ENCODE measurements around the gene RDX. TPM values are rescaled to one million over a fixed set of nuclear protein-coding genes. Genes with fewer than 3 reads are reported as not detected.

The RDX gene
- total RNA-seq, 1 experiment from 2014 or later = 131 TPM

- no TSS peak for BruUV-seq (replicated peaks)
- Histone ChIP-seq H2AFZ (ENCODE audit: low read depth, low read length, poor library complexity, severe bottlenecking) (no peak overlapping the region), H3K9ac (ENCODE audit: low read length) (no peak overlapping the region), H3K9me2 (ENCODE audit: insufficient read depth) (no peaks in the 10 kb centered on the region), H3K4me3 (replicated peaks in 1 of 2; ENCODE audit: low read depth in 1 of 2, low read length in 2 of 2) (no peak overlapping the region), H3K79me2 (ENCODE audit: insufficient read depth, low read length) (no peaks in the 10 kb centered on the region), H3K4me2 (ENCODE audit: low read length) (no peak overlapping the region), H3K4me1 (ENCODE audit: control insufficient read depth in 1 of 2, insufficient read depth in 2 of 2, low read length in 2 of 2) (peaks cover 8 to 17% of the 10 kb centered on the region in 2 experiments; a peak in 3 of 4 replicates), H3K36me3 (ENCODE audit: control insufficient read depth in 1 of 2, insufficient read depth in 2 of 2, low read length in 2 of 2) (no peaks in the 10 kb centered on the region), H3K27ac (ENCODE audit: low read depth, low read length) (no peak overlapping the region), H3K9me3 (ENCODE audit: control insufficient read depth in 1 of 2, insufficient read depth in 1 of 2, low read depth in 1 of 2, low read length in 2 of 2) (no peaks in the 10 kb centered on the region), H3K27me3 (ENCODE audit: insufficient read depth, low read length) (no peaks in the 10 kb centered on the region), H4K20me1 (ENCODE audit: insufficient read depth) (no peaks in the 10 kb centered on the region)
- ATAC-seq (no peak), DNase-seq (ENCODE audit: low read depth, low spot score) (no peak)
- TF ChIP-seq JUND (IDR thresholded peaks at IDR 0.05) = no peak
- no peak for TF ChIP-seq SP1 (IDR thresholded peaks at IDR 0.05; ENCODE audit: low read depth)
- no peak for TF ChIP-seq EGR1 (IDR thresholded peaks at IDR 0.05; ENCODE audit: low read depth)
- TF ChIP-seq SIN3A (IDR thresholded peaks at IDR 0.05; ENCODE audit: low read depth) = no peak
- intact Hi-C loops (cut with micrococcal nuclease) = no loop called here
- ChIA-PET CTCF (no interaction called here), POLR2A (no interaction called here), RAD21 (ENCODE audit: low non-redundant PET in 1 of 2, low total read pairs in 2 of 2, uncharacterized antibody in 2 of 2, unreplicated experiment in 2 of 2) (no interaction called here)
Measured at GRCh38 chr11:110323786-110324185, 27.4 kb upstream of the RDX start.

- H3K4me2 ChIP-seq (ENCODE audit: low read length) = no peak overlapping the region
- RAD21 ChIA-PET (ENCODE audit: low non-redundant PET in 1 of 2, low total read pairs in 2 of 2, uncharacterized antibody in 2 of 2, unreplicated experiment in 2 of 2) = no interaction called here
- no peak; the same call in 1 of the 2 replicates for ATAC-seq
Measured at GRCh38 chr11:110319501-110319900, 23.1 kb upstream of the RDX start.

More at GRCh38 chr11:110319501-110319900, 23.1 kb upstream of the RDX start:
- H3K4me3 ChIP-seq (replicated peaks in 1 of 2; ENCODE audit: low read depth in 1 of 2, low read length in 2 of 2) = no peak overlapping the region
- CTCF ChIA-PET = no interaction called here
- intact Hi-C loops (cut with micrococcal nuclease) = no loop called here
- H3K9me3 ChIP-seq (ENCODE audit: control insufficient read depth in 1 of 2, insufficient read depth in 1 of 2, low read depth in 1 of 2, low read length in 2 of 2) = no peaks in the 10 kb centered on the region
- no peaks in the 10 kb centered on the region for H3K36me3 ChIP-seq (ENCODE audit: control insufficient read depth in 1 of 2, insufficient read depth in 2 of 2, low read length in 2 of 2)
- no peaks in the 10 kb centered on the region for H3K79me2 ChIP-seq (ENCODE audit: insufficient read depth, low read length)
- DNase-seq (ENCODE audit: low read depth, low spot score) = no peak
- H4K20me1 ChIP-seq (ENCODE audit: insufficient read depth) = no peaks in the 10 kb centered on the region
- H3K4me1 ChIP-seq (ENCODE audit: control insufficient read depth in 1 of 2, insufficient read depth in 2 of 2, low read length in 2 of 2) = peaks cover 9 to 13% of the 10 kb centered on the region in 2 experiments; a peak in 3 of 4 replicates
- H3K27me3 ChIP-seq (ENCODE audit: insufficient read depth, low read length) = no peaks in the 10 kb centered on the region
- no TSS peak for BruUV-seq (replicated peaks)
- H2AFZ ChIP-seq (ENCODE audit: low read depth, low read length, poor library complexity, severe bottlenecking) = no peak overlapping the region
- TF ChIP-seq SIN3A (IDR thresholded peaks at IDR 0.05; ENCODE audit: low read depth) = no peak
- no peak for TF ChIP-seq RAD21 (IDR thresholded peaks at IDR 0.05; ENCODE audit: low read depth)
- TF ChIP-seq REST (IDR thresholded peaks at IDR 0.05; ENCODE audit: low read depth) = no peak
- no peak for TF ChIP-seq SP1 (IDR thresholded peaks at IDR 0.05; ENCODE audit: low read depth)
- TF ChIP-seq FOSL1 (IDR thresholded peaks at IDR 0.05; ENCODE audit: low read depth) = no peak
- no peak for TF ChIP-seq YY1 (IDR thresholded peaks at IDR 0.05; ENCODE audit: extremely low read depth, insufficient replicate concordance, low read depth, low read length)
- TF ChIP-seq JUND (IDR thresholded peaks at IDR 0.05) = no peak
- no peak for TF ChIP-seq EZH2phosphoT487 (IDR thresholded peaks at IDR 0.05; ENCODE audit: borderline replicate concordance)
- no peak for TF ChIP-seq POLR2AphosphoS5 (IDR thresholded peaks at IDR 0.05; ENCODE audit: low read depth, low read length)
- TF ChIP-seq CTCF (IDR thresholded peaks at IDR 0.05 in 2 of 3, conservative IDR thresholded peaks at IDR 0.05 in 1 of 3; ENCODE audit: borderline replicate concordance in 1 of 3, insufficient read depth in 1 of 3, low read depth in 2 of 3, low read length in 2 of 3) = no peak
- no peak for TF ChIP-seq MAX (IDR thresholded peaks at IDR 0.05)
- no peak for TF ChIP-seq CEBPB (IDR thresholded peaks at IDR 0.05; ENCODE audit: low read depth)
- no peak for TF ChIP-seq ATF3 (IDR thresholded peaks at IDR 0.05)
- no peak for TF ChIP-seq ZNF274 (IDR thresholded peaks at IDR 0.05; ENCODE audit: low read depth, low read length)
- no peak for TF ChIP-seq POLR2A (IDR thresholded peaks at IDR 0.05; ENCODE audit: borderline replicate concordance, extremely low read depth, insufficient read depth, insufficient read length)
- H3K27ac ChIP-seq (ENCODE audit: low read depth, low read length) = no peak overlapping the region
- POLR2A ChIA-PET = no interaction called here
- no peaks in the 10 kb centered on the region for H3K9me2 ChIP-seq (ENCODE audit: insufficient read depth)
- no peak overlapping the region for H3K9ac ChIP-seq (ENCODE audit: low read length)
